IMR-90 (cell line): ENCODE measurements around the gene FAF1. TPM values are rescaled to one million over a fixed set of nuclear protein-coding genes. Genes with fewer than 3 reads are reported as not detected.

Experiments
- ATAC-seq: fragments of 200-7000 bp; cut with Tn5 transposase; 2 replicates; pipeline ENCODE4 v1.9.1; 2020; ENCODE audit warnings: low read depth, mild to moderate bottlenecking, moderate library complexity
- BruUV-seq: library from RNA; stranded (reverse); fragments of 400-500 nt; replicated peaks from 2 replicates; lab custom pipeline; 2021; lab: Mats Ljungman, UMichigan
- CTCF ChIA-PET: fragments of 300-600 bp; formaldehyde crosslinking; extraction: SDS; loops from one replicate; lab custom pipeline; 2021; ENCODE audit warnings: antibody characterized with exemption; lab: Yijun Ruan, JAX
- POLR2A ChIA-PET: fragments of 300-600 bp; sonication (Branson Sonifier 250); formaldehyde crosslinking; loops from one replicate; lab custom pipeline; 2022; ENCODE audit warnings: antibody characterized with exemption; ENCODE audit not compliant: unreplicated experiment; lab: Charles Lee
- DNase-seq: peaks from one replicate; pipeline ENCODE4 v3.0.0; 2013
- H2AFZ ChIP-seq: replicated peaks from 2 replicates; pipeline ENCODE3; 2013; ENCODE audit warnings: low read length, mild to moderate bottlenecking; ENCODE audit not compliant: poor library complexity
- H2AK5ac ChIP-seq: 2 replicates; pipeline ENCODE4 v1.6.1; 2013; ENCODE audit warnings: low read depth, low read length, inconsistent platforms
- H2AK9ac ChIP-seq: replicated peaks from 2 replicates; pipeline ENCODE3; 2013; ENCODE audit warnings: mild to moderate bottlenecking, low read depth, low read length, moderate library complexity; ENCODE audit not compliant: poor library complexity
- H2BK120ac ChIP-seq: 2 replicates; pipeline ENCODE4 v1.6.1; 2013; ENCODE audit warnings: low read depth, low read length, inconsistent platforms
- H2BK15ac ChIP-seq: 3 replicates; pipeline ENCODE4 v1.6.1; 2013; ENCODE audit warnings: low read depth, low read length, inconsistent platforms
- H2BK20ac ChIP-seq: 2 replicates; pipeline ENCODE4 v1.6.1; 2013; ENCODE audit warnings: low read depth, mild to moderate bottlenecking, inconsistent platforms, low read length, moderate library complexity
- H2BK5ac ChIP-seq: 2 replicates; pipeline ENCODE4 v1.6.1; 2013; ENCODE audit warnings: mild to moderate bottlenecking, low read depth, low read length, inconsistent platforms; ENCODE audit not compliant: poor library complexity, severe bottlenecking
- H3K14ac ChIP-seq: replicated peaks from 2 replicates; pipeline ENCODE4 v1.6.1; 2013; ENCODE audit warnings: low read depth, low read length, inconsistent platforms
- H3K18ac ChIP-seq: 2 replicates; pipeline ENCODE4 v1.6.1; 2013; ENCODE audit warnings: low read depth, low read length, control low read depth
- H3K23ac ChIP-seq: 2 replicates; pipeline ENCODE4 v1.6.1; 2013; ENCODE audit warnings: low read depth, low read length, inconsistent platforms
- H3K27ac ChIP-seq: 2 replicates; pipeline ENCODE4 v1.5.1; 2013; ENCODE audit warnings: mild to moderate bottlenecking, control low read depth, low read length; ENCODE audit not compliant: insufficient read depth
- H3K27me3 ChIP-seq: 2 replicates; pipeline ENCODE4 v1.6.1; 2013; ENCODE audit warnings: low read length; ENCODE audit not compliant: control insufficient read depth, insufficient read depth
- H3K36me3 ChIP-seq: 2 replicates; pipeline ENCODE4 v1.6.1; 2013; ENCODE audit warnings: low read length, mixed read lengths; ENCODE audit not compliant: control insufficient read depth, insufficient read depth
- H3K4ac ChIP-seq: 2 replicates; pipeline ENCODE4 v1.6.1; 2013; ENCODE audit warnings: low read depth, low read length, inconsistent platforms
- H3K4me1 ChIP-seq: 2 replicates; pipeline ENCODE4 v1.6.1; 2013; ENCODE audit warnings: low read length, mixed read lengths; ENCODE audit not compliant: control insufficient read depth, insufficient read depth
- H3K4me2 ChIP-seq: 2 replicates; pipeline ENCODE4 v1.6.1; 2013; ENCODE audit warnings: low read depth, mild to moderate bottlenecking, control low read depth, low read length, moderate library complexity
- H3K4me3 ChIP-seq: 2 replicates; pipeline ENCODE4 v1.5.1; 2013; ENCODE audit warnings: low read depth, mild to moderate bottlenecking, control low read depth, low read length, moderate library complexity; ENCODE audit not compliant: insufficient read depth
- H3K56ac ChIP-seq: 2 replicates; pipeline ENCODE4 v1.6.1; 2013; ENCODE audit warnings: low read length, inconsistent platforms; ENCODE audit not compliant: insufficient read depth; ENCODE audit errors: extremely low read depth
- H3K79me1 ChIP-seq, 2 experiments: 2 replicates each; pipeline ENCODE4 v1.6.1; 2013; ENCODE audit warnings: low read length in 2 of 2, inconsistent platforms in 1 of 2, low read depth in 1 of 2
- H3K9ac ChIP-seq: 2 replicates; pipeline ENCODE4 v1.6.1; 2013; ENCODE audit warnings: low read depth, low read length, control low read depth
- H3K9me1 ChIP-seq: 2 replicates; pipeline ENCODE4 v1.6.1; 2013; ENCODE audit warnings: low read length, inconsistent platforms; ENCODE audit not compliant: insufficient read depth
- H3K9me3 ChIP-seq: 2 replicates; pipeline ENCODE4 v1.6.1; 2013; ENCODE audit warnings: low read length; ENCODE audit not compliant: control insufficient read depth, insufficient read depth
- H4K20me1 ChIP-seq: 2 replicates; pipeline ENCODE4 v1.6.1; 2013; ENCODE audit warnings: low read length, inconsistent platforms; ENCODE audit not compliant: insufficient read depth
- H4K5ac ChIP-seq: 2 replicates; pipeline ENCODE4 v1.6.1; 2013; ENCODE audit warnings: mild to moderate bottlenecking, low read depth, low read length, control low read depth
- H4K8ac ChIP-seq, 2 experiments: 2 replicates each; pipeline ENCODE4 v1.6.1; 2013; ENCODE audit warnings: low read depth in 2 of 2, low read length in 2 of 2, control low read depth in 1 of 2, inconsistent platforms in 1 of 2
- H4K91ac ChIP-seq: 2 replicates; pipeline ENCODE4 v1.6.1; 2013; ENCODE audit warnings: low read depth, low read length, inconsistent platforms; ENCODE audit not compliant: insufficient read depth
- BHLHE40 ChIP-seq: fragments of 150-350 bp; IDR thresholded peaks from 2 replicates; pipeline ENCODE4 v1.6.1; 2016; ENCODE audit warnings: mild to moderate bottlenecking, low read depth, low read length
- MXI1 ChIP-seq: IDR thresholded peaks from 2 replicates; pipeline ENCODE4 v1.6.1; 2012; ENCODE audit warnings: low read depth, mild to moderate bottlenecking, low read length, moderate library complexity, borderline replicate concordance
- POLR2A ChIP-seq: IDR thresholded peaks from 2 replicates; pipeline ENCODE4 v1.6.1; 2012; ENCODE audit warnings: mild to moderate bottlenecking, low read depth, low read length
- RAD21 ChIP-seq: IDR thresholded peaks from 2 replicates; pipeline ENCODE4 v1.6.1; 2012; ENCODE audit warnings: low read length, improper control_type of control experiment
- RCOR1 ChIP-seq: IDR thresholded peaks from 2 replicates; pipeline ENCODE4 v1.6.1; 2012; ENCODE audit warnings: mild to moderate bottlenecking, low read length, improper control_type of control experiment; ENCODE audit not compliant: insufficient replicate concordance
- RFX5 ChIP-seq: IDR thresholded peaks from 2 replicates; pipeline ENCODE4 v1.8.0; 2012; ENCODE audit warnings: low read depth, mild to moderate bottlenecking, low read length, moderate library complexity
- SMC3 ChIP-seq: fragments of 150-350 bp; IDR thresholded peaks from 2 replicates; pipeline ENCODE4 v1.6.1; 2016; ENCODE audit warnings: low read depth, mild to moderate bottlenecking, antibody characterized with exemption, low read length, moderate library complexity
- WGBS, 2 experiments: methylation state at CpG; one replicate each; pipeline versions ENCODE4 v1.1.5 to v1.1.7; 2013; ENCODE audit warnings: missing lambda C conversion rate in 2 of 2; ENCODE audit not compliant: insufficient read length in 1 of 2; ENCODE audit errors: extremely low coverage in 2 of 2; 5-methylcytosine and 5-hydroxymethylcytosine counted together
- dilution Hi-C: fragments of 300-500 bp; cut with HindIII; formaldehyde crosslinking; loops from one replicate; pipeline ENCODE4 v1.14.3; 2018; ENCODE audit warnings: low sequenced_read_pairs; ENCODE audit not compliant: unreplicated experiment
- in situ Hi-C: fragments of 300-500 bp; cut with MboI; formaldehyde crosslinking; loops from 3 replicates; pipeline ENCODE4 v1.14.3; 2019; ENCODE audit warnings: low sequenced_read_pairs, inconsistent platforms, mixed read lengths
- intact Hi-C: fragments of 100-400 bp; cut with micrococcal nuclease; formaldehyde crosslinking; loops from 2 replicates; pipeline ENCODE4 v1.10.0; 2022
- polyA plus RNA-seq, 3 experiments: library from polyadenylated mRNA; depleted of rRNA; stranded (reverse); fragments of >200 nt; gene quantifications; 2 replicates each; pipeline ENCODE4 v1.2.3, GENCODE V29; 2012; ENCODE audit warnings: low replicate concordance in 1 of 3
- total RNA-seq: library from RNA; depleted of rRNA; stranded (reverse); fragments of >200 nt; gene quantifications from 2 replicates; pipeline ENCODE4 v1.2.3, GENCODE V29; 2012
- TF ChIP-seq, protein P1 (sequence below): fragments of 150-350 bp; IDR thresholded peaks from 2 replicates; pipeline ENCODE4 v1.6.1; 2016; ENCODE audit warnings: low read depth, mild to moderate bottlenecking, low read length, moderate library complexity, borderline replicate concordance
- TF ChIP-seq, protein P2 (sequence below): conservative IDR thresholded peaks from 2 replicates; pipeline ENCODE4 v1.5.1; 2012; ENCODE audit warnings: mild to moderate bottlenecking, low read depth, low read length, improper control_type of control experiment

Gene FAF1
- total and polyA plus RNA-seq, 2 of the 4 experiments (the other 2 are of a cell fraction) = 18.8 to 72.9 TPM

DNA sequence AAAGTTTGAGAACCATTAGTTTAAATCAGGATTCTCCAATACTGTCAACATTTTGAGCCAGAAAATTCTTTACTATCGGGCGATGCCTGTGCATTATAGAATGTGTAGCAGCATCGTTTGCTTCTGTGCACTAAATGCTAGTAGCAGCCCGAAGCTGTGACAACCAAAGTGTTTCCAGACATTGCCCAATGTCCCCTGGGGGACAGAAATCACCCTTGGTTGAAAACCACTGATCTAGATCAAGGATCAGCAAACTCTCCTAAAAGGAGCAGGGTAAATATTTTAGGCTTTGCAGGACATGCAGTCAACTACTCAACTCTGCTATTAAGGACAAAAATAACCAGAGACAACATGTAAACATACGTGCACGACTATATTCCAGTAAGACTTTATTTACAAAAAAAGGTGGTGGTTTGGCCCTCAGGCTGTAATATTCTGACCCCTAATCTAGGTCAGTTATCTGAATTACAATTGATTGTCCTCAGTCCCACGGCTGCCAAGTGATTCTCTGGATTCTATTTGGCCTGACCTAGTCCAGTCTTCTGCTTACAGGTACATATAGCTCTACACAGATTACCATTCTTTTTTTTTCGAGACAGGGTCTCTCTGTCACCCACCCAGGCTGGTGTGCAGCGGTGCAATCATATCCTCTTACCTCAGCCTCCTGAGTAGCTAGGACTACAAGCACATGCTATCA, 10.6 kb downstream of the FAF1 start:
- ChIA-PET CTCF (interaction anchor here (0.6 kb wide), 1 partner anchor 35 kb away, joined by 3 read pairs; no protein-coding TSS in a partner anchor), POLR2A (no interaction called here)
- H4K8ac ChIP-seq = no peak overlapping the region
- H2AK9ac ChIP-seq = no peak overlapping the region
- H3K56ac ChIP-seq = no peak overlapping the region
- 89% methylated on average over 4 of the region's 9 CpGs; no CpG with 5 or more reads in 1 of the 2 experiments for WGBS, 2 experiments
- no peak overlapping the region for H2BK5ac ChIP-seq
- H3K4ac ChIP-seq = no peak overlapping the region
- no peak overlapping the region for H2BK15ac ChIP-seq
- H3K27ac ChIP-seq = no peak overlapping the region
- in situ Hi-C loops = no loop called here
- H3K23ac ChIP-seq = no peak overlapping the region
- dilution Hi-C loops = no loop called here
- no peak overlapping the region for H2BK20ac ChIP-seq
- no peak overlapping the region for H2BK120ac ChIP-seq
- no peak for DNase-seq
- no peak for TF ChIP-seq POLR2A
- no peak for TF ChIP-seq RAD21
- no peak for TF ChIP-seq SMC3
- no peak for TF ChIP-seq RCOR1
- TF ChIP-seq, protein P1, sequence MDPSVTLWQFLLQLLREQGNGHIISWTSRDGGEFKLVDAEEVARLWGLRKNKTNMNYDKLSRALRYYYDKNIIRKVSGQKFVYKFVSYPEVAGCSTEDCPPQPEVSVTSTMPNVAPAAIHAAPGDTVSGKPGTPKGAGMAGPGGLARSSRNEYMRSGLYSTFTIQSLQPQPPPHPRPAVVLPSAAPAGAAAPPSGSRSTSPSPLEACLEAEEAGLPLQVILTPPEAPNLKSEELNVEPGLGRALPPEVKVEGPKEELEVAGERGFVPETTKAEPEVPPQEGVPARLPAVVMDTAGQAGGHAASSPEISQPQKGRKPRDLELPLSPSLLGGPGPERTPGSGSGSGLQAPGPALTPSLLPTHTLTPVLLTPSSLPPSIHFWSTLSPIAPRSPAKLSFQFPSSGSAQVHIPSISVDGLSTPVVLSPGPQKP = no peak
- TF ChIP-seq RFX5 = no peak
- no peak for TF ChIP-seq MXI1
- no peak for TF ChIP-seq BHLHE40
- TF ChIP-seq, protein P2, sequence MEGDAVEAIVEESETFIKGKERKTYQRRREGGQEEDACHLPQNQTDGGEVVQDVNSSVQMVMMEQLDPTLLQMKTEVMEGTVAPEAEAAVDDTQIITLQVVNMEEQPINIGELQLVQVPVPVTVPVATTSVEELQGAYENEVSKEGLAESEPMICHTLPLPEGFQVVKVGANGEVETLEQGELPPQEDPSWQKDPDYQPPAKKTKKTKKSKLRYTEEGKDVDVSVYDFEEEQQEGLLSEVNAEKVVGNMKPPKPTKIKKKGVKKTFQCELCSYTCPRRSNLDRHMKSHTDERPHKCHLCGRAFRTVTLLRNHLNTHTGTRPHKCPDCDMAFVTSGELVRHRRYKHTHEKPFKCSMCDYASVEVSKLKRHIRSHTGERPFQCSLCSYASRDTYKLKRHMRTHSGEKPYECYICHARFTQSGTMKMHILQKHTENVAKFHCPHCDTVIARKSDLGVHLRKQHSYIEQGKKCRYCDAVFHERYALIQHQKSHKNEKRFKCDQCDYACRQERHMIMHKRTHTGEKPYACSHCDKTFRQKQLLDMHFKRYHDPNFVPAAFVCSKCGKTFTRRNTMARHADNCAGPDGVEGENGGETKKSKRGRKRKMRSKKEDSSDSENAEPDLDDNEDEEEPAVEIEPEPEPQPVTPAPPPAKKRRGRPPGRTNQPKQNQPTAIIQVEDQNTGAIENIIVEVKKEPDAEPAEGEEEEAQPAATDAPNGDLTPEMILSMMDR = no peak
- no peak overlapping the region for H4K5ac ChIP-seq
- H4K20me1 ChIP-seq = peaks cover 28% of the 10 kb centered on the region
- no peak overlapping the region for H2AK5ac ChIP-seq
- no peak overlapping the region for H3K9ac ChIP-seq
- no peak overlapping the region for H3K4me3 ChIP-seq
- no peaks in the 10 kb centered on the region for H3K27me3 ChIP-seq
- no peak overlapping the region for H4K91ac ChIP-seq
- BruUV-seq = no TSS peak
- 0 out of 2 replicates have a peak, but pooled peaks cover 4% of the 10 kb centered on the region for H3K9me1 ChIP-seq
- H3K4me2 ChIP-seq = no peak overlapping the region
- no peaks in the 10 kb centered on the region for H3K4me1 ChIP-seq
- intact Hi-C loops = no loop called here
- no peak for ATAC-seq
- no peak overlapping the region for H3K18ac ChIP-seq
- H3K14ac ChIP-seq = no peak overlapping the region
- H3K36me3 ChIP-seq = no peaks in the 10 kb centered on the region
- no peak overlapping the region for H2AFZ ChIP-seq
- no peaks in the 10 kb centered on the region for H3K9me3 ChIP-seq
- H3K79me1 ChIP-seq = peaks cover 48 to 56% of the 10 kb centered on the region in 2 experiments
